ENCODE data around the gene VENTX.

Gene VENTX

GRCh38 chr10:133285217-133285616 is 47.6 kb downstream of the VENTX start:
- DNase-seq (ENCODE audit: low spot score): no peak

GRCh38 chr10:133286366-133286765 is 48.7 kb downstream of the VENTX start:
- DNase-seq (ENCODE audit: low spot score): no peak

- no peak for DNase-seq (ENCODE audit: low spot score)
Observed at GRCh38 chr10:133287832-133288500, 50.3 kb downstream of the VENTX start.

- no peak for DNase-seq (ENCODE audit: low spot score)
Observed at GRCh38 chr10:133289761-133290160, 52.1 kb downstream of the VENTX start.
